Upper lobe of left lung (tissue), 6 donors: Measurements from ENCODE around the gene A1BG. TPM values are rescaled to one million over a fixed set of nuclear protein-coding genes. Genes with fewer than 3 reads are reported as not detected.

Source experiments
- ATAC-seq, 2 donors: fragments of 200-7000 bp; cut with Tn5 transposase; one replicate each; pipeline ENCODE4 v1.9.1; 2022; ENCODE audit warnings: mild to moderate bottlenecking in 2 of 2, moderate library complexity in 2 of 2; ENCODE audit not compliant: low FRiP score in 2 of 2
- DNase-seq, 2 donors: peaks; one replicate each; pipeline ENCODE4 v3.0.0-alpha.2; 2019 to 2020
- H3K27ac ChIP-seq, 4 donors: fragments of 200-600 bp; sonication (generic); one replicate each; pipeline ENCODE4 v1.5.1; 2016 to 2019
- H3K27me3 ChIP-seq, 4 donors: fragments of 200-600 bp; sonication (generic); one replicate each; pipeline ENCODE4 v1.5.1; 2017 to 2019
- H3K36me3 ChIP-seq, 4 donors: fragments of 200-600 bp; sonication (generic); one replicate each; pipeline ENCODE4 v1.5.1; 2016 to 2019
- H3K4me1 ChIP-seq, 4 donors: fragments of 200-600 bp; sonication (generic); one replicate each; pipeline ENCODE4 v1.5.1; 2018 to 2019
- H3K4me3 ChIP-seq, 4 donors: fragments of 200-600 bp; sonication (generic); one replicate each; pipeline ENCODE4 v1.5.1; 2017 to 2019; ENCODE audit warnings: mild to moderate bottlenecking in 2 of 4, moderate library complexity in 1 of 4
- H3K9me3 ChIP-seq, 4 donors: fragments of 200-600 bp; sonication (generic); one replicate each; pipeline ENCODE4 v1.5.1; 2018 to 2019
- CTCF ChIP-seq, 6 experiments: fragments of 450-650 bp in 4 of 6; fragments of 200-600 bp in 2 of 6; sonication (generic) in 2 of 6; IDR thresholded peaks; one replicate each; pipeline ENCODE4 v1.5.1; 2016 to 2019; ENCODE audit warnings: antibody characterized with exemption in 6 of 6
- EP300 ChIP-seq, 4 donors: sonication (generic); formaldehyde crosslinking; IDR thresholded peaks; one replicate each; pipeline ENCODE4 v1.5.1; 2017; ENCODE audit warnings: antibody characterized with exemption in 4 of 4, control low read depth in 2 of 4
- POLR2A ChIP-seq, 4 donors: fragments of 450-650 bp; IDR thresholded peaks; one replicate each; pipeline ENCODE4 v1.5.1; 2016 to 2017; ENCODE audit warnings: antibody characterized with exemption in 4 of 4, mild to moderate bottlenecking in 2 of 4
- POLR2AphosphoS5 ChIP-seq, 2 donors: sonication (generic); formaldehyde crosslinking; IDR thresholded peaks; one replicate each; pipeline ENCODE4 v1.5.1; 2017; ENCODE audit warnings: antibody characterized with exemption in 2 of 2
- WGBS, 2 donors: methylation state at CpG; one replicate each; pipeline ENCODE4 v1.1.5; 2017 to 2018; 5-methylcytosine and 5-hydroxymethylcytosine counted together
- total RNA-seq, 6 donors: library from RNA; depleted of rRNA in 4 of 6; stranded (reverse); fragments of >200 nt in 4 of 6; gene quantifications; one replicate each; pipeline versions ENCODE4 v1.1.0 to v1.2.1, GENCODE V29; 2016 to 2021
- donor health status: DM: no; HTN: no; CAD: no; lungs with moderate emphysema.
- donor health status: DM: no; HTN: yes; CAD: no; lungs with severe emphysema.

Gene A1BG
- total RNA-seq, 6 donors from 2014 or later: 8.4 to 26.6 (median 16.4) TPM

DNA sequence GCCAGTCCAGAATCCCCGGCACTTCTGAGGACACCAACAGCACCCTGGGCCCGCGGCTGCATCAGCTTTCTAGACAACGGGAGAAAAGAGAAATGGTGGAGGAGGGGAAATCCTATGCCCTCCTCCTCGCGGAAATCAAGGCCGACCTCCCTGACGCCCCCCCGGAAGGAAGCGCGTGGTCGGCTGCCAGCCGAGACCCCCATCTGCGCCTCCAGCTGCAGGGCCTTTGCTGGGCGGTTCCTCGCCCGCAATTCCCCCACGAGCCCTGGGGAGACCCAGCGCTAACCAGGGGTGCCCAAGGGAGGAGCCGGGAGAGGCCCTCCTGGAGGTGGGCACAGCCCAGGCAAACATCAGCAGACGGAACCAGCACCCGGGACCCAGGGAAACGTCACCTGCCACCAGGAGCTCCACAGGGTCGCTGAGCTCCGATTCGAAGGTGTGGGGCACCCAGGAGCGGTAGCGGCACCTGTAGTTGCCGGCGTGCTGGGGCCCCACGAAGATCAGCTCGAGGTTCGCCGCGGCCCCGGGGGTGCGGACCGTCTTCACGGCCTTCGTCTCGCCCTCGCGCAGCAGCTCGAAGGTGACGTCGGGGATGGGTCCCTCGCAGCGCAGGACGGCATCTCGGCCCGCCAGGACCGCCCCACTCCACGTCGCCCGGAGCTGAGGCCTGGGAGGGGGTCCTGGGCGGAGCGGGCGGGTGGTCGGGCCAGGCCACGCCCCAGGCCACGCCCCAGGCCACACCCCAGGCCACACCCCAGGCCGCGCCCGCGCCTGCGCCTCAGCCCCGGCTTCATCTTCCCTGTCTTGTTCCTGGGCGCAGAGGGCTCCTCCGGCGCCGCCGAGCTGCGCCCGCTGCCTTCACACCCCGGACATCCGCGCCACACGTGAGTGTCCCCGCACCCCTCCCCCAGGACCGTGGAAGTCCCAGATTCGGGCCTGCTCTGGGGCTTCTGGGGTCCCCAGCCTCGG is 6.0 kb downstream of the A1BG start:
- Histone ChIP-seq H3K4me1 (peaks cover 10 to 32% (median 19%) of the 10 kb centered on the region in 4 donors), H3K27ac (peak overlapping the region; percentile 62 to 88 (median 74)), H3K36me3 (peaks cover 0 to 11% (median 0%) of the 10 kb centered on the region in 4 donors), H3K4me3 (peak overlapping the region; percentile 50 to 79 (median 70)), H3K9me3 (no peaks in the 10 kb centered on the region), H3K27me3 (peaks cover 0 to 15% (median 2%) of the 10 kb centered on the region in 4 donors)
- DNase-seq (peak; percentile 56 to 93), ATAC-seq (peak; percentile 92 to 93)
- TF ChIP-seq CTCF (IDR thresholded peaks at IDR 0.05) (no peak), POLR2A (IDR thresholded peaks at IDR 0.05) (peak in 2 of 4 donors; percentile 43 to 57), POLR2AphosphoS5 (IDR thresholded peaks at IDR 0.05) (peak; percentile 43 to 45)
- 2 to 5% methylated on average over 11 to 43 of the region's 82 CpGs for WGBS, 2 donors

- no peak for DNase-seq
- no peak overlapping the region for H3K4me3 ChIP-seq
- no peak overlapping the region for H3K27ac ChIP-seq
- 73 to 82% methylated on average over 5 of the region's 5 CpGs for WGBS, 2 donors
- peaks cover 0 to 9% (median 0%) of the 10 kb centered on the region in 4 donors for H3K36me3 ChIP-seq
- no peak for ATAC-seq
- H3K9me3 ChIP-seq: no peaks in the 10 kb centered on the region
- no peak for TF ChIP-seq POLR2A (IDR thresholded peaks at IDR 0.05)
- no peak for TF ChIP-seq POLR2AphosphoS5 (IDR thresholded peaks at IDR 0.05)
- TF ChIP-seq CTCF (IDR thresholded peaks at IDR 0.05): no peak
- no peak for TF ChIP-seq EP300 (IDR thresholded peaks at IDR 0.05)
- peaks cover 9 to 29% (median 18%) of the 10 kb centered on the region in 4 donors for H3K4me1 ChIP-seq
- peaks cover 0 to 12% (median 2%) of the 10 kb centered on the region in 4 donors for H3K27me3 ChIP-seq
Observed at GRCh38 chr19:58345558-58345957, 7.7 kb downstream of the A1BG start.

- TF ChIP-seq POLR2A (IDR thresholded peaks at IDR 0.05): no peak
- TF ChIP-seq CTCF (IDR thresholded peaks at IDR 0.05): no peak
- TF ChIP-seq EP300 (IDR thresholded peaks at IDR 0.05): no peak
- TF ChIP-seq POLR2AphosphoS5 (IDR thresholded peaks at IDR 0.05): no peak
- Histone ChIP-seq H3K36me3 (peaks cover 0 to 55% (median 26%) of the 10 kb centered on the region in 4 donors), H3K4me3 (no peak overlapping the region), H3K9me3 (no peaks in the 10 kb centered on the region), H3K27ac (no peak overlapping the region), H3K4me1 (no peaks in the 10 kb centered on the region), H3K27me3 (no peaks in the 10 kb centered on the region)
- DNase-seq (peak in 1 of 2 donors; percentile 50), ATAC-seq (no peak)
- 71 to 84% methylated on average over 7 to 30 of the region's 30 CpGs for WGBS, 2 donors
Observed at GRCh38 chr19:58338825-58339558, 14.3 kb downstream of the A1BG start.

- Histone ChIP-seq H3K4me1 (no peaks in the 10 kb centered on the region), H3K4me3 (no peak overlapping the region), H3K36me3 (peaks cover 0 to 55% (median 26%) of the 10 kb centered on the region in 4 donors), H3K9me3 (no peaks in the 10 kb centered on the region), H3K27me3 (no peaks in the 10 kb centered on the region), H3K27ac (no peak overlapping the region)
- DNase-seq (no peak), ATAC-seq (no peak)
- TF ChIP-seq CTCF (IDR thresholded peaks at IDR 0.05): no peak
- TF ChIP-seq POLR2AphosphoS5 (IDR thresholded peaks at IDR 0.05): no peak
- TF ChIP-seq POLR2A (IDR thresholded peaks at IDR 0.05): no peak
- TF ChIP-seq EP300 (IDR thresholded peaks at IDR 0.05): no peak
- 98 to 100% methylated on average over 8 to 11 of the region's 11 CpGs for WGBS, 2 donors
Observed at GRCh38 chr19:58338336-58338735, 15.0 kb downstream of the A1BG start.
